GM19452 (cell line): ENCODE results near the gene KIF17.

Source experiments
- ATAC-seq: cut with Tn5 transposase; IDR thresholded peaks from one replicate; pipeline ENCODE4 v1.9.1; 2021; ENCODE audit not compliant: unreplicated experiment

The KIF17 gene

DNA sequence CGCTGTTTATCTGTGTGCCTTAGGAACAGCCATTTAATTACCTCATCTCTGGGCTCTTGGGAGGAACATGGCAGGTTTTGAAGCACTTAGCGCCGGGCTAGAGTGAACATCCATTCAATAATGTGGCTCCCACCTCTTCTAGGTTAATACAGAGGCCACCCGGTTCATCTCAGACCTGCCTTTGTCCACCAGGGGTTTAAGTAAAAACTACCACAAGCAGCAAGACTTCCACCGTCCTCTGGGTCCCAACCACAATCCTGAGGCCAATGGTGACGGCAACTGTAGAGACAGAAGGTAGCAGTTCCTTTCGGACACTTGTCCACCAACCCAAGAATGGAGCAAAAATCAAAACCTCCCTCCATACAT lies 55.7 kb downstream of the KIF17 start:
- ATAC-seq: no peak

DNA sequence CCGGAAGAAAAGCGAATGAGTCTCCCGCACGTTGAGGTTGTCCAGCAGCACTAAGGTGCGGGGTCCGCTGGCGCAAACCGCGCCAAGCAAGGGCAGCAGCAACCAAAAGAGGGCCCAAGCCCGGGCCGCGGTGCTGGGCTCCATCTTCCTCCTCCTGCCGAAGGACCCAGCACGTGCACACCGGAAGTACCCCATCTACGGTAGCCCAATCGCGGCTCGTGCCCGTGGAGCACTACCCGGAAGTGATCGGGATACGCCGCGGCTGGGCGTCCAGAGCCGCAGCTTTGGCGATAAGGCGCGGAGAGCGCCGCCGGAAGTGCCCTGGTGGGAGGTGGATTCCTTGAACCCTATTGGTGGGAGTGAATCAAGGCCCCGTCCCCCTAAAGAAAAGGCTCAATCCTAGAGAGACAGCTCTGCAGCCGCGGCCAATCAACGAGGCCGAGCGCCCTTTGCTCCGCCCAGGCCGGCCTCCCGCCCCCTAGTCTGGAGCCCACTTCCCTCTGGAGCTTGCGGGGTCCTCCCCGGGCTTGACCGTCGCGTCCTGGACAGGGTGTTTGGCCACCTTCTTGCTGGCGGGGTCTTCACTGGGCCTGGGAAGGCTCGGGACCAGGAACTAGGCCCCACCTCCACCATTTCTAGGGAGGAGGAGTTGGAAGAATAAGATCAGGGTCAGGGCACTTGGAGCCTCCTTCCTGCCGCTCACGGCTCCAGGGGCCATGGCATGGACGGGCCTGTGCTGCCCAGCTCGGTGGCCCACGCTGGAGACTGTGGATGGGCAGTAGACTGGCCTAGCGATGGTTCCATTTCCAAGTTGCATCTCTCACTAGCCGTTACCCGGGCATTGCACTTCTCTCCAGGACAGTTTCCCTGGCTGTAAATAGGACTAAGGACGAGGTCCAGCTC lies 56.3 kb downstream of the KIF17 start, which contains the start of gene DDOST:
TSS of gene DDOST (minus strand) at position 163 of the 903 bp plus-strand sequence. CDS start at position 144, 19 bp downstream.
- peak; percentile 93 for ATAC-seq

GRCh38 chr1:20660847-20661206 lies 57.0 kb downstream of the KIF17 start:
- peak; percentile 17 for ATAC-seq

- no peak for ATAC-seq
Measured at GRCh38 chr1:20660363-20660762, 57.4 kb downstream of the KIF17 start.

GRCh38 chr1:20658166-20658915 lies 59.5 kb downstream of the KIF17 start:
- no peak for ATAC-seq

DNA sequence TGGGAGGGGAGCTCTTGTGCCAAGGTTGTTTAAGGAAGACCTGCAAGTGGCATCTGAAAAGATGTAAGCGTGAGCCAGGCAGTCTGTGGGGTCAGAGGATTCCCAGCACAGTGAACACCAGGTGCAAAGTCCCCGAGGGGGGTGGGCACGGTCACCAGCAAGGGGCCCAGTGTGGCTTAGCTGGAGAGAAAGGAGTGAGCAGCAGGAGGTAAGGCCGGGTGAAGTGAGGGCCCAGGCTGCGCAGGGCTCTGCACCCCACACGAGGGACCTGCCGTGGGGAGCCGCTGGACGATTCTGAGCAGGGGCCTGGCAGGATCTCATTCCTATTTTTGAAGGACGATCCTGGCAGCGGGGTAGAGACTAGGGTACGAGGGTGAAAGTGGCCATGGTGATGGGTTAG lies 60.8 kb downstream of the KIF17 start:
- no peak for ATAC-seq

DNA sequence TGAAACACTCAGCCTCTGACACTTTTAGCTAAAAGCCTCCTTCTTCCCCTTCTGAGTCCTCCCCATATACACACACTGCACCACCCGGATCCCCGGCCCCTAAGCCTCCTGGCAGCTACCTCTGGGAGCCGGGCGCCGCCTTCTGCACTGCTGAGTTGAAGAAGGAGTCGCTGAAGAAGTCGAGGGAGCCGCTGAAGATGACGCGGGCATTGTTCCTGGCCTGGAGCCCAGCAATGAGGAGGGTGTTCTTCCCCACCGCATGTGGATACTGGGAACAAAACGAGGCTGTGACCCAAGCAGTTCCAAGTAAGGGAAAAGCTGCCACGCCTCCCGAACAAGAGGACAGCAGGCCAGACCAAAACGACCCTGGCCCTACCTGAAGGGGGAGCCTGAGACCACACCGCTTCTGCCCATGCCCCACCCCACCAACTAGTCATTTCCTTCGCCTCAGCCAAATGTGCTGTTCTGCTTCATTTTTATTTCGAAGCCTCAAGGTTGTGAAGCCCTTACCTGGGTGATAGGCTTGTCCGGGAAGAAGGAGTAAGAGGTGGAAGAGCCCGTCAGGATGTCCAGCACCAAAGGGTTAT lies 63.6 kb downstream of the KIF17 start:
- ATAC-seq: no peak

- no peak for ATAC-seq
Measured at GRCh38 chr1:20652300-20652699, 65.5 kb downstream of the KIF17 start.

- ATAC-seq: no peak
Measured at GRCh38 chr1:20648946-20649345, 68.9 kb downstream of the KIF17 start.

GRCh38 chr1:20648438-20648837 lies 69.4 kb downstream of the KIF17 start:
- no peak for ATAC-seq

GRCh38 chr1:20645414-20645813 lies 72.4 kb downstream of the KIF17 start:
- no peak for ATAC-seq

DNA sequence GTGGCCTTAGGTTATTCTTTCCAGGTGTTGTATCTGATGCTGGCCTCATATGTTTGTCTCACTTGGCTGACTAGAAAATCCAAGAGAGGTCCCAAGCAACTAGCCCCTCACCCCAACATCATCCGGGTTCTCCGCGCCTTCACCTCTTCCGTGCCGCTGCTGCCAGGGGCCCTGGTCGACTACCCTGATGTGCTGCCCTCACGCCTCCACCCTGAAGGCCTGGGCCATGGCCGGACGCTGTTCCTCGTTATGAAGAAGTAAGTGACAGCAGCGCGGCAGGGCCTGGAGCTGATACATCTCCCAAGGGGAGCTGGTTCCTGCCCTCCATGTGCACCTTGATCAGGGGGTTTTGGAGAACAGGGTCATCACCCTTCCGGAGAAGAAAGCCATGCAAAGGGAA lies 73.4 kb downstream of the KIF17 start:
- ATAC-seq: no peak

DNA sequence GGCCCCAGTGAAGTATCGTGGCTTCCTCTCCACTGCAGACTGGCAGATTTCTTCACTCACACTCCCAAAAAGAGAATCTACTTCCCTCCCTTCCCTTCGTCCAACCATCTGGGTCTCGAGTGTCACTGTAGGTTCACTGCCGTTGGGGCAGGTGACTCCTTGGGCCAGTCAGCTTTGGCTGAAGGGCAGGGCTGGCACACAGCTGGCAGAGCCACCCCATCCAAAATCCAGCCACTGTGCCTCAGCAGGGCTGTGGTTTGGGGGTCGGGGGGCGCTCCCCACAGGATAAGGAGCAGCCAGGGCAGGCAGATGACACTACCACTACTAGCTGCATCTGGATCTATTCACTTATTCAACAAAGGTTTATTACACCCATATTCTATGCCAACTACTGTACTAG lies 74.7 kb downstream of the KIF17 start:
- ATAC-seq: no peak

DNA sequence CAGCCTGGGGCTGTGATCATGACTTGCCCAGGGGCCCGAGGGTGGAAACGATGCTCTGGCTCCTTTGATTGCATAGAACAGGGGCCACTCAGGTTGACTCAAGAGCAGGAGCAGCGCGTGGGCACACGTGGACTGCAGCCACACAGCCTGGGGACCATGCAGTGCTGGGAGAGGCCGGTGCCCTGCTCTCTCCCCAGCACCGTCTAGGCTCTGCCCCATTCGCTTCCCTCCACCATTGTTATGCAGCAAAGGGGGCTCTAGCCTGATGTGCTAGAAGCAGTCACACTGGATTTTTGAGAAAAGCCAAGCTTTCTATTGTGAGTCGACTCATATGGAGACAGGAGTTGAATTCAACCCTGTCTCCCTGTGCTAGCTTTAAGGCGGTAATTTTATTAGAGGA lies 75.8 kb downstream of the KIF17 start:
- no peak for ATAC-seq

- no peak for ATAC-seq
Measured at GRCh38 chr1:20640183-20640597, 77.6 kb downstream of the KIF17 start.

- ATAC-seq: no peak
Measured at GRCh38 chr1:20636785-20637347, 80.9 kb downstream of the KIF17 start.

GRCh38 chr1:20634594-20635084 lies 83.2 kb downstream of the KIF17 start:
- no peak for ATAC-seq

GRCh38 chr1:20634065-20634593 lies 83.7 kb downstream of the KIF17 start:
- ATAC-seq: no peak

DNA sequence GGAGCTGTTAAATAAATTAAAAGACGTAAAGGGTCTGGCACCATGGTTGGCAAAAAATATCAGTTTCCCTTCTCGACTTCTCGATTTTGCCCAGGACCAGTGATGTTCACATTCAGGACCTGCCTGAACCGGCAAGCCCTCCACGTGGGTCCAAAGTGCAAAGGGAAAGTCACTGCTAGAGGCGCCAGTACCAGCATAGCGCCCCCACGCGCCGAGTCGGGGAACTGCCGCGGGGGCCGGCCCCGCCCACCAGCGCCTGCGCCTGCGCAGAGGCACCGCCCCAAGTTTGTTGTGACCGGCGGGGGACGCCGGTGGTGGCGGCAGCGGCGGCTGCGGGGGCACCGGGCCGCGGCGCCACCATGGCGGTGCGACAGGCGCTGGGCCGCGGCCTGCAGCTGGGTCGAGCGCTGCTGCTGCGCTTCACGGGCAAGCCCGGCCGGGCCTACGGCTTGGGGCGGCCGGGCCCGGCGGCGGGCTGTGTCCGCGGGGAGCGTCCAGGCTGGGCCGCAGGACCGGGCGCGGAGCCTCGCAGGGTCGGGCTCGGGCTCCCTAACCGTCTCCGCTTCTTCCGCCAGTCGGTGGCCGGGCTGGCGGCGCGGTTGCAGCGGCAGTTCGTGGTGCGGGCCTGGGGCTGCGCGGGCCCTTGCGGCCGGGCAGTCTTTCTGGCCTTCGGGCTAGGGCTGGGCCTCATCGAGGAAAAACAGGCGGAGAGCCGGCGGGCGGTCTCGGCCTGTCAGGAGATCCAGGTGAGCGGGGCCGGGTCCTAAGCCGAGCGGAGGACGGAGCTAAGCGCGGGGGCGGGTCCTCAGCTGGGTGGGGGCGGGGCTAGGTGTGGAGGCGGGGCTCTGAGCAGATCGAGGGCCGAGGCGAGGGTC lies 84.4 kb downstream of the KIF17 start, which contains the start of gene PINK1:
TSS of gene PINK1 (plus strand) at position 269 of the 875 bp plus-strand sequence. CDS start at position 360, 91 bp downstream.
- ATAC-seq: peak; percentile 65

GRCh38 chr1:20632386-20632785 lies 85.4 kb downstream of the KIF17 start:
- ATAC-seq: no peak
